Lower lobe of right lung (tissue), 2 donors: ENCODE results near the gene SELENOF. TPM values are rescaled to one million over a fixed set of nuclear protein-coding genes. Genes with fewer than 3 reads are reported as not detected.

Experiments used
- ATAC-seq, 2 donors: fragments of 200-7000 bp; cut with Tn5 transposase; one replicate each; pipeline ENCODE4 v1.9.1; 2020 to 2022; ENCODE audit warnings: mild to moderate bottlenecking in 2 of 2, moderate library complexity in 2 of 2
- DNase-seq: peaks from one replicate; pipeline ENCODE4 v3.0.0-alpha.2; 2020
- H3K27ac ChIP-seq: fragments of 200-600 bp; one replicate; pipeline ENCODE4 v1.8.0; 2022
- H3K27me3 ChIP-seq: fragments of 200-600 bp; one replicate; pipeline ENCODE4 v1.8.0; 2022; ENCODE audit warnings: low read depth
- H3K36me3 ChIP-seq: fragments of 200-600 bp; one replicate; pipeline ENCODE4 v1.8.0; 2022; ENCODE audit warnings: mild to moderate bottlenecking
- H3K4me1 ChIP-seq: fragments of 200-600 bp; one replicate; pipeline ENCODE4 v1.8.0; 2022
- H3K4me3 ChIP-seq: fragments of 200-600 bp; one replicate; pipeline ENCODE4 v1.8.0; 2022; ENCODE audit warnings: mild to moderate bottlenecking
- H3K9me3 ChIP-seq: fragments of 200-600 bp; one replicate; pipeline ENCODE4 v1.8.0; 2022
- intact Hi-C: fragments of 100-400 bp; cut with DNase I; formaldehyde crosslinking; loops from one replicate; pipeline ENCODE4 v1.11.0; 2022
- total RNA-seq: library from RNA; stranded (reverse); fragmentation: NEBNext Ultra II Directional; extraction: Animal tissue kit (Norgen Biotek cat#: 25700); gene quantifications from one replicate; pipeline ENCODE4 v1.2.1, GENCODE V29; 2021
- TF ChIP-seq, protein P1 (sequence below): fragments of 200-600 bp; IDR thresholded peaks from one replicate; pipeline ENCODE4 v1.8.0; 2022; ENCODE audit warnings: antibody characterized with exemption, mild to moderate bottlenecking
- donor health status: DM: no; HTN: yes; CAD: no; lungs with severe emphysema.

Gene SELENOF
- total RNA-seq, 1 donor from 2014 or later = 197 TPM

DNA sequence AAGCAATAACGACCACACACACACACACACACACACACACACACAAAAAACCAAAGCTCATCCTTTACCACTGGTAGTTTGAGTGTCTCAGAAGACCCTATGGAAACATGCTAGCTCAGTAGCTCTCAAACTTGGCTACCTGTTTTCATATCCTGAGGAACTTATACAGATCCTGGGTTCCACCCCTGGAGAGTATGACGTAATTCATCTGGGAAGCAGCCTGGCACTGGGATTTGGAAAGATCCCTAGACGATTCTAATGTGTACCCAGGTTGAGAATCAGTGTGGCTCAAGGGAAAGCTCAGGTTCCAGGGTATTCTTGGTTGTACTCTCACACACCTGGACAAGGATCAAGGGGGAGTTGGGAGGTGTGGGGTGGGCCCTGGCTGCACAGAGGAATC lies 85.9 kb downstream of the SELENOF start:
- DNase-seq = no peak
- no peaks in the 10 kb centered on the region for H3K27me3 ChIP-seq
- intact Hi-C loops = no loop called here
- no peaks in the 10 kb centered on the region for H3K4me1 ChIP-seq
- no peaks in the 10 kb centered on the region for H3K36me3 ChIP-seq
- no peak for ATAC-seq
- H3K9me3 ChIP-seq = no peaks in the 10 kb centered on the region
- no peak overlapping the region for H3K4me3 ChIP-seq
- TF ChIP-seq, protein P1, sequence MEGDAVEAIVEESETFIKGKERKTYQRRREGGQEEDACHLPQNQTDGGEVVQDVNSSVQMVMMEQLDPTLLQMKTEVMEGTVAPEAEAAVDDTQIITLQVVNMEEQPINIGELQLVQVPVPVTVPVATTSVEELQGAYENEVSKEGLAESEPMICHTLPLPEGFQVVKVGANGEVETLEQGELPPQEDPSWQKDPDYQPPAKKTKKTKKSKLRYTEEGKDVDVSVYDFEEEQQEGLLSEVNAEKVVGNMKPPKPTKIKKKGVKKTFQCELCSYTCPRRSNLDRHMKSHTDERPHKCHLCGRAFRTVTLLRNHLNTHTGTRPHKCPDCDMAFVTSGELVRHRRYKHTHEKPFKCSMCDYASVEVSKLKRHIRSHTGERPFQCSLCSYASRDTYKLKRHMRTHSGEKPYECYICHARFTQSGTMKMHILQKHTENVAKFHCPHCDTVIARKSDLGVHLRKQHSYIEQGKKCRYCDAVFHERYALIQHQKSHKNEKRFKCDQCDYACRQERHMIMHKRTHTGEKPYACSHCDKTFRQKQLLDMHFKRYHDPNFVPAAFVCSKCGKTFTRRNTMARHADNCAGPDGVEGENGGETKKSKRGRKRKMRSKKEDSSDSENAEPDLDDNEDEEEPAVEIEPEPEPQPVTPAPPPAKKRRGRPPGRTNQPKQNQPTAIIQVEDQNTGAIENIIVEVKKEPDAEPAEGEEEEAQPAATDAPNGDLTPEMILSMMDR = no peak
- H3K27ac ChIP-seq = no peak overlapping the region

DNA sequence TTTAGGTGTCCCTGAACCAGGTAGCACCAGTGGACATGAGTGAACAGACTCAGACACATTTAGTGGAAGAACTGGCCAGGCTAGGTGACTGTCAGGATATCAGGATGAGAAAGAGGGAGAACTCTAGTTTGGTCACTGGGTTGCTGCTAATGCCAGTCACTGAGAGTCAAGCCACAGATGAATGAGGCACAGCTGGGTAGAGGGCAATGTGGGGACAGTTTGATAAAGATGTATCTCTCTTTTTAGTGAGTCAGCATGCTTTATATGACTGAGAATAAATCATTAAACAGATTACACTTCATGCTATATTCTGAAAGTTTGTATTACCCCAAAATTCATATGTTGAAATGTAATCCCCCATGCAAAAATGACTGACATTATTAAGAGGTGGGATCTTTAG lies 87.1 kb downstream of the SELENOF start:
- TF ChIP-seq, protein P1 = no peak
- no peaks in the 10 kb centered on the region for H3K9me3 ChIP-seq
- H3K27me3 ChIP-seq = no peaks in the 10 kb centered on the region
- H3K27ac ChIP-seq = no peak overlapping the region
- intact Hi-C loops = no loop called here
- no peaks in the 10 kb centered on the region for H3K36me3 ChIP-seq
- H3K4me3 ChIP-seq = no peak overlapping the region
- no peaks in the 10 kb centered on the region for H3K4me1 ChIP-seq
- DNase-seq (no peak), ATAC-seq (no peak)

DNA sequence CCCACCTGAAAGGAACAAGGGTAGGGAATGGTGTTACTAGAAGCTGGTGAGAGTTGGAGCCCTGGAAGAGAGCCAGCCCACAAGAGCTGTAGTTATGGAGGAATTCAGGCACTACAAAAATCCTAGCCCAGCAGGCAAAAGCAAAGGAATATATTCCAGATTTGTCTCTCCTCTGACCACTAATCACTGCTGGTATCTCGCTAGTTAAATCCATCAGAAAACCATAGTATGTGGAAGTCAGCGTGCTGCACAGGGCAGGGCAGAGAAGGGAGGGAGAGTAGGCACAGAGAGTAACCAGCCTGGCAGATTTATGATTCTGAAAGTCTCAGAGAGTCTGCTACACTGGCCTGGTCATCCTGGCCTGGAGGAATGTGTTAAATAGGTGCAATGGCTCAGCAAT lies 88.6 kb downstream of the SELENOF start:
- Histone ChIP-seq H3K27ac (no peak overlapping the region), H3K27me3 (no peaks in the 10 kb centered on the region), H3K4me1 (no peaks in the 10 kb centered on the region), H3K9me3 (no peaks in the 10 kb centered on the region), H3K4me3 (no peak overlapping the region), H3K36me3 (no peaks in the 10 kb centered on the region)
- TF ChIP-seq, protein P1 = no peak
- ATAC-seq (no peak), DNase-seq (no peak)
- intact Hi-C loops = no loop called here

DNA sequence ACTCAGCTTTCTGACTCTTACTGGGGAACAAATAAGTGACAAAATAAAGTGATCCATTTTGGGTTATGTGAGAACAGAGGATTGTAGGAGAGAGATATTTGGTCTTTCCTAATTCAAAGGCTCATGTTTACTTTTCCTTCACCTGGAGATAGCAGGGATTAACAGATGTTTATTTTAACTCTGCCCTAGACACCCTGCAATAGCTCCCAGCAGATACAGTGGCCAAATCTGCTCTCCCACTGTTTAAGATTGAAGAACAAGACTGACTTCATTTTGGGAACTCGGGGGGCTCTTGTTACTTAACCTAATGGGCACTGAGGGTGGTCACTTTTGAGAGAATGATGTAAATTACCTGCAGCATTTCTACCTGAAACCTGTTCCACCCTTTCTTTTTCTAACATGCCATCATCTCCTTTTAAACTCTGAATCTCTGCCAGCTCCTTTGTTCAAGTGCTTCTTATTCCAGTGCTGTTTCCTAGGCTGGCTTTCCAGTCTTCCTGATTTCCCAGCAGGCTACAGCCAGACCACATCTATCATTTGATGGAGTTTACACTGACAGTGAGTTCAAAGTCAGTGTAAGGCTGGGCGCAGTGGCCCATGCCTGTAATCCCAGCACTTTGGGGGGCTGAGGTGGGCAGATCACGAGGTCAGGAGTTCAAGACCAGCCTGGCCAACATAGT lies 90.0 kb downstream of the SELENOF start:
- H3K4me3 ChIP-seq = no peak overlapping the region
- no peaks in the 10 kb centered on the region for H3K27me3 ChIP-seq
- DNase-seq (no peak), ATAC-seq (no peak)
- TF ChIP-seq, protein P1 = no peak
- H3K4me1 ChIP-seq = no peaks in the 10 kb centered on the region
- intact Hi-C loops = no loop called here
- H3K27ac ChIP-seq = no peak overlapping the region
- no peaks in the 10 kb centered on the region for H3K9me3 ChIP-seq
- no peaks in the 10 kb centered on the region for H3K36me3 ChIP-seq

DNA sequence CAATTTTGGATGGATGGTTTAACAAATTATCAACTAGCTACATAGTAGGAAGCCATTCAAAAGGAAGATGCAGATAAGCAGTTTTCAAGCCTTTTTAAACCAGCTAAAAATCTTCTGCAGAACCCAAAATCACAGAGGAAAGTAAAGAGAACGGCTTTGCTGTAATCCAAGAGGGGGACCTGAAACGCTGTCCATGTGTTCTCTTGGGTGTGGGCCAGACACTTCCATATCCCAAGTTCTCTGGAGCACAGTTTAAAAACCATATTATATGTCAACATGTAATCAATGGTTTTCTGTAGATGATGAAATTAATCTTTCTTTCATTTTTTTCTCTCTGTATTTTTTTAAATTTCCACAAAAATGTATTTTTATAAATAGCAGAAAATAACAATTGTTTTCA lies 90.5 kb downstream of the SELENOF start:
- no peak overlapping the region for H3K27ac ChIP-seq
- DNase-seq = no peak
- no peak overlapping the region for H3K4me3 ChIP-seq
- no peaks in the 10 kb centered on the region for H3K4me1 ChIP-seq
- no peaks in the 10 kb centered on the region for H3K27me3 ChIP-seq
- H3K36me3 ChIP-seq = no peaks in the 10 kb centered on the region
- intact Hi-C loops = no loop called here
- ATAC-seq = no peak
- no peaks in the 10 kb centered on the region for H3K9me3 ChIP-seq
- TF ChIP-seq, protein P1 = no peak
